B cell (primary cell): ENCODE measurements around the gene CATSPERB.
"Not testable (repeated sequence)": the region's sequence is repeated elsewhere in the genome, so short reads cannot be mapped to it uniquely, and the experiment has no call there.

ENCODE experiments used
- EZH2 ChIP-seq: IDR thresholded peaks from 2 replicates; pipeline ENCODE4 v1.6.1; 2012; ENCODE audit warnings: borderline replicate concordance, low read depth, mild to moderate bottlenecking, moderate library complexity, low read length; ENCODE audit not compliant: insufficient read depth, poor library complexity, severe bottlenecking
- TF ChIP-seq, protein P1 (sequence below): fragments of 200-600 bp; IDR thresholded peaks from one replicate; pipeline ENCODE4 v1.8.0; 2022; ENCODE audit warnings: antibody characterized with exemption, mild to moderate bottlenecking

DNA sequence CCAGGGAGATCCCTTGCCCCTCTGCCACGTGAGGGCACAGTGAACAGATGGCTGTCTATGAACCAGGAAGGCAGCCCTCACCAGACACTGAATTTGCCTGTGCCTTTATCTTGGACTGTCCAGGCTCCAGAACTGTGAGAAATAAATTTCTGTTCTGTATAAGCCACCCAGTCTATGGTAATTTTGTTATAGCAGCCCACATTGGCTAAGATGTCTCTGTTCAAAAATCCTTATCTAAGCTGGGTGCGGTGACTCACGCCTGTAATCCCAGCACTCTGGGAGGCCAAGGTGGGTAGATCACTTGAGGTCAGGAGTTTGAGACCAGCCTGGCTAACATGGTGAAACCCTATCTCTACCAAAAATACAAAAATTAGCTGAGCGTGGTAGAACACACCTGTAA, 44.5 kb downstream of the CATSPERB start:
- TF ChIP-seq, protein P1, sequence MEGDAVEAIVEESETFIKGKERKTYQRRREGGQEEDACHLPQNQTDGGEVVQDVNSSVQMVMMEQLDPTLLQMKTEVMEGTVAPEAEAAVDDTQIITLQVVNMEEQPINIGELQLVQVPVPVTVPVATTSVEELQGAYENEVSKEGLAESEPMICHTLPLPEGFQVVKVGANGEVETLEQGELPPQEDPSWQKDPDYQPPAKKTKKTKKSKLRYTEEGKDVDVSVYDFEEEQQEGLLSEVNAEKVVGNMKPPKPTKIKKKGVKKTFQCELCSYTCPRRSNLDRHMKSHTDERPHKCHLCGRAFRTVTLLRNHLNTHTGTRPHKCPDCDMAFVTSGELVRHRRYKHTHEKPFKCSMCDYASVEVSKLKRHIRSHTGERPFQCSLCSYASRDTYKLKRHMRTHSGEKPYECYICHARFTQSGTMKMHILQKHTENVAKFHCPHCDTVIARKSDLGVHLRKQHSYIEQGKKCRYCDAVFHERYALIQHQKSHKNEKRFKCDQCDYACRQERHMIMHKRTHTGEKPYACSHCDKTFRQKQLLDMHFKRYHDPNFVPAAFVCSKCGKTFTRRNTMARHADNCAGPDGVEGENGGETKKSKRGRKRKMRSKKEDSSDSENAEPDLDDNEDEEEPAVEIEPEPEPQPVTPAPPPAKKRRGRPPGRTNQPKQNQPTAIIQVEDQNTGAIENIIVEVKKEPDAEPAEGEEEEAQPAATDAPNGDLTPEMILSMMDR, result not testable (repeated sequence)
- TF ChIP-seq EZH2, result not testable (repeated sequence)
